ENCODE results near the gene MAGI3.

DNA sequence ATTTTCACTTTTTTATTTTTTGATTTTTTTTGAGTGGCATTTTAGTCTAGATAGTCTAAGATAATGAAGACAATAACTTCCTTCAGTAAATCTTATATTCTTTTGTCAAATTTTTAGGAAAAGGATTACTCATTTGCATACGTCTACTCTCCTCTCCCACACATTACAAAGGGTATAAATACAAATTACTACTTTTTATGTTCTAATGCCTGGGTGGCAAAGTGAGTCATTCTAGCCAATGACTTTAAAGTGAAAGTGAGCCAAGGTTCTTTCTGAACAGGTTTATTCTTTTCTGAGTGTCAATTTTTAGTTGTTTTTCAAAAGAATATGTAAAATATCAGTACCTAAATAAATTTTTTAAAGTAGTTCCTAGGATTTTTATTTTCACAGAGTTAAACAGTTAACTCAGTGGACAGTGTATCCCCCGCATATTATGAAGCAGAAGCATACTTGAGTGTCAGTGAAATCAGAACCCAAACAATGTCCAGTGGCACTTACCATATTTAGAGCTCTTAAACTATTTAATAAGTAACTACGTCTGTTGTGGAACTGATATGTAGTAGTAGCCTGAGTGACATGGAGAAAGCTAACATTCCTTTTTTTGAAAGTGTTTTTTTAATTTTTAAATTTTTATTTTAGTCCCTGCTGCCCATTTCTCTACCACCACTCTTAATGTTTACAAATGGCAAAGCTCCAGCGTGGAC, 227.3 kb downstream of the MAGI3 start:
- no peak for TF ChIP-seq CTCF (IDR thresholded peaks at IDR 0.05)
- TF ChIP-seq POLR2A (IDR thresholded peaks at IDR 0.05), result no peak
